Trophoblast cell (in vitro differentiated cells and primary cell): ENCODE results near the gene AVL9.
A peak's percentile ranks its signal among the peaks of the same experiment; 100 is the strongest.

Experiments
- DNase-seq, 2 donors: peaks; one replicate each; pipeline ENCODE4 v3.0.0-alpha.2; 2016
- H2AFZ ChIP-seq: 2 replicates; pipeline ENCODE4 v1.6.1; 2013; ENCODE audit warnings: low read length, moderate library complexity, mild to moderate bottlenecking; ENCODE audit not compliant: insufficient read depth, poor library complexity
- H2AK5ac ChIP-seq: 2 replicates; pipeline ENCODE4 v1.6.1; 2013; ENCODE audit warnings: mild to moderate bottlenecking, low read length
- H2BK120ac ChIP-seq: 2 replicates; pipeline ENCODE4 v1.6.1; 2013; ENCODE audit warnings: low read length, mild to moderate bottlenecking, moderate library complexity; ENCODE audit not compliant: insufficient read depth, poor library complexity
- H2BK12ac ChIP-seq: 2 replicates; pipeline ENCODE4 v1.6.1; 2013; ENCODE audit warnings: mild to moderate bottlenecking, low read length, moderate library complexity
- H2BK5ac ChIP-seq: 2 replicates; pipeline ENCODE4 v1.6.1; 2013; ENCODE audit warnings: low read length, low read depth, moderate library complexity, mild to moderate bottlenecking; ENCODE audit not compliant: poor library complexity
- H3K14ac ChIP-seq: 2 replicates; pipeline ENCODE4 v1.6.1; 2013; ENCODE audit warnings: mild to moderate bottlenecking, low read length
- H3K18ac ChIP-seq: 2 replicates; pipeline ENCODE4 v1.6.1; 2013; ENCODE audit warnings: mild to moderate bottlenecking, low read length
- H3K23ac ChIP-seq: 2 replicates; pipeline ENCODE4 v1.6.1; 2013; ENCODE audit warnings: low read length
- H3K27ac ChIP-seq: 2 replicates; pipeline ENCODE4 v1.5.1; 2013; ENCODE audit warnings: low read depth, mild to moderate bottlenecking, inconsistent platforms, low read length, moderate library complexity
- H3K27me3 ChIP-seq: 2 replicates; pipeline ENCODE4 v1.6.1; 2013; ENCODE audit warnings: inconsistent platforms, mild to moderate bottlenecking, low read length, moderate library complexity; ENCODE audit not compliant: insufficient read depth
- H3K36me3 ChIP-seq, 2 experiments: 1 replicate in 1 of 2; 2 replicates in 1 of 2; pipeline ENCODE4 v1.6.1; 2013; ENCODE audit warnings: low read length in 2 of 2, mild to moderate bottlenecking in 2 of 2, moderate library complexity in 1 of 2; ENCODE audit not compliant: insufficient read depth in 2 of 2, control insufficient read depth in 1 of 2
- H3K4ac ChIP-seq: 2 replicates; pipeline ENCODE4 v1.6.1; 2013; ENCODE audit warnings: low read depth, mild to moderate bottlenecking, low read length, moderate library complexity
- H3K4me1 ChIP-seq, 2 experiments: 1 replicate in 1 of 2; 2 replicates in 1 of 2; pipeline ENCODE4 v1.6.1; 2013; ENCODE audit warnings: low read length in 2 of 2, mild to moderate bottlenecking in 2 of 2, moderate library complexity in 1 of 2; ENCODE audit not compliant: insufficient read depth in 2 of 2, control insufficient read depth in 1 of 2
- H3K4me2 ChIP-seq: 2 replicates; pipeline ENCODE4 v1.6.1; 2013; ENCODE audit warnings: inconsistent platforms, mild to moderate bottlenecking, low read length, moderate library complexity
- H3K4me3 ChIP-seq: 2 replicates; pipeline ENCODE4 v1.5.1; 2013; ENCODE audit warnings: mild to moderate bottlenecking, low read depth, low read length, inconsistent platforms
- H3K79me1 ChIP-seq: one replicate; pipeline ENCODE4 v1.6.1; 2013; ENCODE audit warnings: low read length
- H3K79me2 ChIP-seq: 2 replicates; pipeline ENCODE4 v1.6.1; 2013; ENCODE audit warnings: low read length, mild to moderate bottlenecking; ENCODE audit not compliant: control insufficient read depth, insufficient read depth, poor library complexity
- H3K9ac ChIP-seq: 2 replicates; pipeline ENCODE4 v1.6.1; 2013; ENCODE audit warnings: mild to moderate bottlenecking, low read length
- H3K9me3 ChIP-seq: 2 replicates; pipeline ENCODE4 v1.6.1; 2013; ENCODE audit warnings: low read depth, mild to moderate bottlenecking, control low read depth, inconsistent platforms, low read length; ENCODE audit not compliant: insufficient read depth
- H4K12ac ChIP-seq: 2 replicates; pipeline ENCODE4 v1.6.1; 2013; ENCODE audit warnings: low read depth, mild to moderate bottlenecking, low read length, moderate library complexity
- H4K8ac ChIP-seq: 2 replicates; pipeline ENCODE4 v1.6.1; 2013; ENCODE audit warnings: low read depth, mild to moderate bottlenecking, low read length, moderate library complexity
- H4K91ac ChIP-seq: one replicate; pipeline ENCODE4 v1.6.1; 2013; ENCODE audit warnings: low read depth, mild to moderate bottlenecking, low read length, moderate library complexity
- WGBS: extraction: QIAGEN DNeasy Blood & Tissue Kit; methylation state at CpG from one replicate; pipeline ENCODE4 v1.1.7; 2013; ENCODE audit warnings: missing lambda C conversion rate; ENCODE audit not compliant: insufficient read length, insufficient coverage; ENCODE audit errors: extremely low coverage; 5-methylcytosine and 5-hydroxymethylcytosine counted together

AVL9 gene

DNA sequence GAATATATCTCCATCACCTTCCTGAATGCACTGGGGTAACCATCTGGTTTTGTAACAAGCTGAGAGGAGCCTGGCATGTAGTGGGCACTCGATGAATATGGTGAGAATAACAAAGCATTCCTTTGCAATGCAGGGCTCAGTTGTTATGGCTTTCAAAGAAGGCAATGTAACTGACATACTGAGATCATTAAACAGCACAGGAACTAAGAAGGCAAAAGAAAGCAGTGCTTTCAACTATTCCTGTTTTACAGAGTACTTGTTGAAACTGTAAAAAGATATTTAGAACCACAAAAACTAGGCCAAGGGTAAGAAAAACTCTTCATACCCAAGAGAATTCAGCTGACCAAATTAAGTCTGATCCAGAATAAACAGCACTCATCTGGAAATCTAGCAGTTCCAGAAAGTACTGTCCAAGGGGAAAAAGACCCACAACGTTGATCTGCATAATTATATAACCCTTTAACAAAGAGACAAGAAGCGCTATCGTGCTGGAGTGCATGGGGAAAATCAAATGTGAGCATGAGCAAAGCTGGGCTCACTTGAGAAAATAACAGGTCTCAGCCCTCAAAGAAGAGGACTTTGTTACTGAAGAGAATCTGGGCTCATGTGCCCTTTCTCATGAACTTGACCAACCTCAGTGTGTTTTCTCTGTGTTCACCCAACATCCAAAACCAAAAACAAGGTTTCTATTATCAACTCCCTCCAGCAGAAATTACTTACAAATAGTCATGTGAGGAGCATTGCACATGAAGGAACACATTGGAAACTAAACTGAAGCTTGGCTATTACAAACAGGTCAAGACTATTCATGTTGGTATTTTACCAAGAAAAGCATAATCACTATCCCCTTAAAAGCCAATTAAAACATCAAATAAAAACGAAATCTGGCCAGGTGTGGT, 116.2 kb downstream of the AVL9 start:
- H3K79me2 ChIP-seq, result no peaks in the 10 kb centered on the region
- no peaks in the 10 kb centered on the region for H3K27me3 ChIP-seq
- no peak overlapping the region for H4K91ac ChIP-seq
- no peak overlapping the region for H3K23ac ChIP-seq
- no peak overlapping the region for H3K18ac ChIP-seq
- no peaks in the 10 kb centered on the region for H3K4me1 ChIP-seq
- no peak overlapping the region for H3K14ac ChIP-seq
- H3K9ac ChIP-seq, result no peak overlapping the region
- H3K27ac ChIP-seq, result no peak overlapping the region
- no peak overlapping the region for H4K8ac ChIP-seq
- WGBS, result no CpG with 5 or more reads among the region's 5 CpGs
- no peaks in the 10 kb centered on the region for H3K79me1 ChIP-seq
- no peak overlapping the region for H2AFZ ChIP-seq
- no peaks in the 10 kb centered on the region for H3K36me3 ChIP-seq
- H3K4ac ChIP-seq, result no peak overlapping the region
- no peak overlapping the region for H3K4me2 ChIP-seq
- H2BK12ac ChIP-seq, result no peak overlapping the region
- no peak overlapping the region for H2BK120ac ChIP-seq
- H3K4me3 ChIP-seq, result no peak overlapping the region
- no peaks in the 10 kb centered on the region for H3K9me3 ChIP-seq
- H4K12ac ChIP-seq, result no peak overlapping the region
- H2AK5ac ChIP-seq, result no peak overlapping the region
- H2BK5ac ChIP-seq, result no peak overlapping the region
- DNase-seq, result no peak

GRCh38 chr7:32616625-32617024, 121.3 kb downstream of the AVL9 start:
- Histone ChIP-seq H2AFZ (no peak overlapping the region), H4K91ac (no peak overlapping the region), H3K4me2 (no peak overlapping the region), H3K27ac (no peak overlapping the region), H3K27me3 (no peaks in the 10 kb centered on the region), H2AK5ac (no peak overlapping the region), H3K4me1 (no peaks in the 10 kb centered on the region), H2BK120ac (no peak overlapping the region), H2BK5ac (no peak overlapping the region), H3K23ac (no peak overlapping the region), H3K79me1 (no peaks in the 10 kb centered on the region), H3K9ac (no peak overlapping the region), H3K36me3 (no peaks in the 10 kb centered on the region), H3K9me3 (no peaks in the 10 kb centered on the region), H3K79me2 (no peaks in the 10 kb centered on the region), H2BK12ac (no peak overlapping the region), H4K12ac (no peak overlapping the region), H3K18ac (no peak overlapping the region), H3K14ac (no peak overlapping the region), H3K4me3 (no peak overlapping the region), H3K4ac (no peak overlapping the region), H4K8ac (no peak overlapping the region)
- peak; percentile 62 to 84 for DNase-seq
- WGBS, result no CpG with 5 or more reads among the region's 1 CpG

GRCh38 chr7:32618470-32618869, 123.2 kb downstream of the AVL9 start:
- H3K18ac ChIP-seq, result no peak overlapping the region
- no peak overlapping the region for H4K8ac ChIP-seq
- H2BK12ac ChIP-seq, result no peak overlapping the region
- H4K12ac ChIP-seq, result no peak overlapping the region
- no peak for DNase-seq
- H3K4me1 ChIP-seq, result no peaks in the 10 kb centered on the region
- WGBS, result no CpG with 5 or more reads among the region's 2 CpGs
- no peak overlapping the region for H3K4me3 ChIP-seq
- no peaks in the 10 kb centered on the region for H3K79me2 ChIP-seq
- no peak overlapping the region for H2AK5ac ChIP-seq
- no peaks in the 10 kb centered on the region for H3K27me3 ChIP-seq
- no peak overlapping the region for H4K91ac ChIP-seq
- no peak overlapping the region for H3K27ac ChIP-seq
- no peak overlapping the region for H2AFZ ChIP-seq
- H3K79me1 ChIP-seq, result no peaks in the 10 kb centered on the region
- H3K9me3 ChIP-seq, result no peaks in the 10 kb centered on the region
- H3K4me2 ChIP-seq, result no peak overlapping the region
- no peak overlapping the region for H3K9ac ChIP-seq
- no peak overlapping the region for H3K23ac ChIP-seq
- H3K14ac ChIP-seq, result no peak overlapping the region
- no peak overlapping the region for H2BK5ac ChIP-seq
- H3K36me3 ChIP-seq, result no peaks in the 10 kb centered on the region
- no peak overlapping the region for H3K4ac ChIP-seq
- no peak overlapping the region for H2BK120ac ChIP-seq

- H3K36me3 ChIP-seq, result no peaks in the 10 kb centered on the region
- no peak overlapping the region for H2AK5ac ChIP-seq
- H3K9me3 ChIP-seq, result no peaks in the 10 kb centered on the region
- no peaks in the 10 kb centered on the region for H3K79me2 ChIP-seq
- H3K23ac ChIP-seq, result no peak overlapping the region
- no peak overlapping the region for H3K27ac ChIP-seq
- H3K18ac ChIP-seq, result no peak overlapping the region
- H4K91ac ChIP-seq, result no peak overlapping the region
- H3K79me1 ChIP-seq, result no peaks in the 10 kb centered on the region
- no peak overlapping the region for H3K4ac ChIP-seq
- no peak overlapping the region for H3K9ac ChIP-seq
- no CpG with 5 or more reads among the region's 4 CpGs for WGBS
- no peaks in the 10 kb centered on the region for H3K27me3 ChIP-seq
- H2BK12ac ChIP-seq, result no peak overlapping the region
- no peak overlapping the region for H4K12ac ChIP-seq
- H2BK120ac ChIP-seq, result no peak overlapping the region
- peak in 1 of 2 donors; percentile 12 for DNase-seq
- H3K14ac ChIP-seq, result no peak overlapping the region
- no peak overlapping the region for H2AFZ ChIP-seq
- no peak overlapping the region for H3K4me2 ChIP-seq
- no peak overlapping the region for H2BK5ac ChIP-seq
- no peak overlapping the region for H3K4me3 ChIP-seq
- H4K8ac ChIP-seq, result no peak overlapping the region
- no peaks in the 10 kb centered on the region for H3K4me1 ChIP-seq
Observed at GRCh38 chr7:32618987-32619386, 123.7 kb downstream of the AVL9 start.
